ENCODE results near the gene CLNK.

CLNK gene

DNA sequence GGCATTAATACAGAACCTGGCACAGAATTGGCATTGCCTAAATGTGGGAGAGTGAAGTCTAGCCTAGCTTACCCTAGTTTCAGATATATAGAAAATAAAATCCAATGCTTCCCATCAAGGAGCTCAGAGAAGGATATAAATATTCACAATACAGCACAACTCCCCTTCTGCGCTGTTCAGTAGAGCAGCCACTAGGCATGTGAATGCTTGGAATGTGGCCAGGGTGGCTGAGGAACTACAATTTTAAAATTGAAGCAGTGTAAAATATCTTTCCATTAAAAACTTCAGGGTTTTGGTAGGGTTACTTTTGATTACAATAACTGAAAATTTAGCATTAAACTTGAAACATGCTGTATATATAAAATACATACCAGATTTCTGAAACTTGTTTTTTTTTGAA, 246.8 kb downstream of the CLNK start:
- TF ChIP-seq ELF4 (IDR thresholded peaks at IDR 0.05): no peak
- no peak for TF ChIP-seq PKNOX1 (IDR thresholded peaks at IDR 0.05)
- TF ChIP-seq ARNT (IDR thresholded peaks at IDR 0.05): no peak
- TF ChIP-seq BHLHE40 (IDR thresholded peaks at IDR 0.05; ENCODE audit: borderline replicate concordance): no peak
- TF ChIP-seq NFRKB (IDR thresholded peaks at IDR 0.05): no peak
- no peak for TF ChIP-seq TARDBP (IDR thresholded peaks at IDR 0.05)
- no peak for TF ChIP-seq CTBP1 (IDR thresholded peaks at IDR 0.05; ENCODE audit: borderline replicate concordance)
- TF ChIP-seq ZNF384 (IDR thresholded peaks at IDR 0.05): no peak
- no peak for TF ChIP-seq LEF1 (IDR thresholded peaks at IDR 0.05; ENCODE audit: borderline replicate concordance)
- TF ChIP-seq HDGF (IDR thresholded peaks at IDR 0.05; ENCODE audit: borderline replicate concordance): no peak
- no peak for TF ChIP-seq SUZ12 (IDR thresholded peaks at IDR 0.05)
- no peak for TF ChIP-seq L3MBTL2 (conservative IDR thresholded peaks at IDR 0.05)
- no peak for TF ChIP-seq FOXA1 (IDR thresholded peaks at IDR 0.05)
- TF ChIP-seq FOXM1 (IDR thresholded peaks at IDR 0.05; ENCODE audit: borderline replicate concordance): no peak
- TF ChIP-seq SP1 (IDR thresholded peaks at IDR 0.05): no peak
- no peak for TF ChIP-seq FOXK2 (IDR thresholded peaks at IDR 0.05)
- no peak for DNase-seq (ENCODE audit: extremely low spot score)
- ChIA-PET POLR2A (no interaction called here), CTCF (no interaction called here)
